Brain microvascular endothelial cell (primary cell): Measurements from ENCODE around the gene ZNF135.

Source experiments
- DNase-seq: peaks from one replicate; pipeline ENCODE4 v3.0.0-alpha.2; 2020
- H3K27ac ChIP-seq: fragments of 250-450 bp; sonication (Bioruptor Pico); 2 replicates; pipeline ENCODE4 v1.5.1; 2020; ENCODE audit warnings: mild to moderate bottlenecking, moderate library complexity
- H3K27me3 ChIP-seq: fragments of 250-450 bp; sonication (Bioruptor Pico); replicated peaks from 2 replicates; pipeline ENCODE4 v1.5.1; 2020; ENCODE audit warnings: mild to moderate bottlenecking
- H3K36me3 ChIP-seq: fragments of 250-450 bp; sonication (Bioruptor Pico); replicated peaks from 2 replicates; pipeline ENCODE4 v1.5.1; 2020; ENCODE audit warnings: mild to moderate bottlenecking
- H3K4me3 ChIP-seq: 2 replicates; pipeline ENCODE4 v1.5.1; 2011; ENCODE audit warnings: low read depth, mild to moderate bottlenecking, control low read depth, low read length, moderate library complexity
- in situ Hi-C: cut with HindIII; loops from 2 replicates; pipeline ENCODE4 v1.10.0; 2017; ENCODE audit warnings: low sequenced_read_pairs, low pct_ligation_motif_present
- TF ChIP-seq, protein P1 (sequence below): IDR thresholded peaks from 2 replicates; pipeline ENCODE4 v1.5.1; 2011; ENCODE audit warnings: low read depth, mild to moderate bottlenecking, moderate library complexity, low read length, control low read depth, inconsistent platforms; ENCODE audit errors: missing control alignments

Gene ZNF135

DNA sequence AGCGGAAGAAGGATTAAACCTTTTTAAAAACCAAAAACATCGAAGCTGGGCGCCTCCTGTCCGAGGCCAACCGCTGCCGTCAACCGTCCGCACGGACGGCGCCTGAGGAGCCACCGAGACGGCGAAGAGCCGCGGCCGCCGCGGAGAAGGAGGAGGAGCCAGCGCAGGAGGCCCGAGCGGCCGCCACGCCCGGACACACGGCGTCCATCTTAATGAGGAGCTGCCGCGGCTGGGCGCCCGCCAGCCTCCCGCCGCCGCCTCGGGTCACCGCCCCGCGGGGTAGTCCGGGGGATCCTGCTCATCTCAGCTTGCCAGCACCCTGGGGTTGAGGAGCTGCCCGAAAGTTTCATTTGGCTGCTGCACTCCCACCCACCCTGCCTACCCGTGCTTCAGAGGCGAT, 14.7 kb upstream of the ZNF135 start:
- Histone ChIP-seq H3K36me3 (no peaks in the 10 kb centered on the region), H3K4me3 (no peak overlapping the region), H3K27me3 (no peaks in the 10 kb centered on the region), H3K27ac (no peak overlapping the region)
- TF ChIP-seq, protein P1, sequence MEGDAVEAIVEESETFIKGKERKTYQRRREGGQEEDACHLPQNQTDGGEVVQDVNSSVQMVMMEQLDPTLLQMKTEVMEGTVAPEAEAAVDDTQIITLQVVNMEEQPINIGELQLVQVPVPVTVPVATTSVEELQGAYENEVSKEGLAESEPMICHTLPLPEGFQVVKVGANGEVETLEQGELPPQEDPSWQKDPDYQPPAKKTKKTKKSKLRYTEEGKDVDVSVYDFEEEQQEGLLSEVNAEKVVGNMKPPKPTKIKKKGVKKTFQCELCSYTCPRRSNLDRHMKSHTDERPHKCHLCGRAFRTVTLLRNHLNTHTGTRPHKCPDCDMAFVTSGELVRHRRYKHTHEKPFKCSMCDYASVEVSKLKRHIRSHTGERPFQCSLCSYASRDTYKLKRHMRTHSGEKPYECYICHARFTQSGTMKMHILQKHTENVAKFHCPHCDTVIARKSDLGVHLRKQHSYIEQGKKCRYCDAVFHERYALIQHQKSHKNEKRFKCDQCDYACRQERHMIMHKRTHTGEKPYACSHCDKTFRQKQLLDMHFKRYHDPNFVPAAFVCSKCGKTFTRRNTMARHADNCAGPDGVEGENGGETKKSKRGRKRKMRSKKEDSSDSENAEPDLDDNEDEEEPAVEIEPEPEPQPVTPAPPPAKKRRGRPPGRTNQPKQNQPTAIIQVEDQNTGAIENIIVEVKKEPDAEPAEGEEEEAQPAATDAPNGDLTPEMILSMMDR: no peak
- in situ Hi-C loops: no loop called here
- no peak for DNase-seq

DNA sequence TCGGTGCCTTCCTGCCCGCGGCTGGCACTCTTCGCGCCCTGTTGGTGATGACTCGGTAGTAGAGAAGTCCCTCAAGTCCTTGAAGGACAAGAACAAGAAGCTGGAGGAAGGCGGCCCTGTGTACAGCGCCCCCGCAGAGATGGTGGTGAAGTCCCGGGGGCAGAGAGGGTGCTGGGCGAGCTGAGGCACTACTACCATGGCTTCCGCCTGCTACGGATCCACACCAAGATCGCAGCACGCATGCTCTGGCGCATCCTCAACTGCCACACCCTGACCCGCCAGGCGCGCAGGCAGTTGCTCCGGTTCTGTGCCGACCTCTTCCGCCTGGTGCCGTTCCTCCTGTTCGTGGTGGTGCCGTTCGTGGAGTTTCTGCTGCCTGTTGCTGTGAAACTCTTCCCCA, 14.2 kb upstream of the ZNF135 start:
- H3K36me3 ChIP-seq: no peaks in the 10 kb centered on the region
- no peaks in the 10 kb centered on the region for H3K27me3 ChIP-seq
- TF ChIP-seq, protein P1: no peak
- in situ Hi-C loops: no loop called here
- no peak for DNase-seq
- H3K4me3 ChIP-seq: no peak overlapping the region
- H3K27ac ChIP-seq: no peak overlapping the region

DNA sequence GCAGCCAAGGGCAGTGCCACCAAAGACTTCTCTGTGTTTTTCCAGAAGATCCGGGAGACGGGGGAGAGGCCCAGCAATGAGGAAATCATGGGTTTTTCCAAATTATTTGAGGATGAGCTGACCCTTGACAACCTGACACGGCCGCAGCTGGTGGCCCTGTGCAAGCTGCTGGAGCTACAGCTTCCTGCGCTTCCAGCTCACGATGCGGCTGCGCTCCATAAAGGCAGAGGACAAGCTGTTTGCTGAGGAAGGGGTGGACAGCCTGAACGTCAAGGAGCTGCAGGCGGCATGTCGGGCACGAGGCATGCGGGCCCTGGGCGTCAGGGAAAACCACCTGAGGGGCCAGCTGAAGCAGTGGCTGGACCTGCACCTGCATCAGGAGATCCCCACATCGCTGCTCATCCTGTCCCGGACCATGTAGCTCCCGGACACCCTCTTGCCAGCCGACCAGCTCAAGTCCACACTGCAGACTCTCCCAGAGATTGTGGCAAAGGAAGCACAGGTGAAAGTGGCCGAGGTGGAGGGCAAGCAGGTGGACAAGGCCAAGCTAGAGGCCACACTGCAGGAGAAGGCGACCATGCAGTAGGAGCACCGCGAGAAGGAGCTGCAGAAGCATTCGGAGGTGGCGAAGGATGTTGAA, 13.6 kb upstream of the ZNF135 start:
- H3K36me3 ChIP-seq: no peaks in the 10 kb centered on the region
- H3K27me3 ChIP-seq: no peaks in the 10 kb centered on the region
- H3K27ac ChIP-seq: no peak overlapping the region
- in situ Hi-C loops: no loop called here
- no peak overlapping the region for H3K4me3 ChIP-seq
- DNase-seq: no peak
- TF ChIP-seq, protein P1: no peak

DNA sequence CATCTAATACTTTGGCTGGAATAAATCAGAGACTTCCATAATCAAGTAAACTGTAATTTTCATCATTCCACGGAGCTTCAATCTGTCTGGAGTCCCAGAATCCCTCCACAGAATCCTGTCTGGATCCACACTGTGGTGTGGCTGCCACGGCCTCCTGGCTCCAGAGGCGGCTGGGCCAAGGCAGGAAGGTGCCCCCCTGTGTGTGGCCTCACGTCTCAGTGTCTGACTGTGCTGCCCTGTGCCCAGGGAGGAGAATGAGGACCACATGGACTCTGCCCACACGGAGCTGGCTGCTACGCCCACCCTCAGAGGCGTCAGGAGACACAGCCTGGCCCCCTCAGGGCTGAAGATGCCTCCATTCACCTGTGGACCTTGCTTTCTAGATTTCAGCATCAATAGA, 12.2 kb upstream of the ZNF135 start:
- in situ Hi-C loops: no loop called here

DNA sequence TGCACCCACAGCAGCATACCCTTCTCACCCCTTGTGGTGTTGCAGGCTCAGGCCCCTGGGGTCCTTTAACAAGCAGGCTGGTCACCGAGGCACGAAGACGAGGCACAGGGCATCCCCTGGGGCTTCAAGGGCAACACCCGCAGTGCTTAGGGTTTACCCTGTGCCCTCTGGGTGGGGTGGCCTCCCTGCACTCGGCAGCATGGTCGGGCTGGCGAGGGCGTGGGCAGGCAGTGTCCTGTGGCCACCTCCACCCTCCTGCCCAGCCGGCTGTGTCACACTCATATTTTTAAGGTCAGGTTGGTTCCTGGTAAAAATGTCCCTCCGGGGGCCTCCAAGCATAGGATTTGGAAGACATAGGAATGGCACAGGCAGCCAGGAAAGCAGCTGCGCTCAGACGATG, 11.4 kb upstream of the ZNF135 start:
- Histone ChIP-seq H3K27me3 (no peaks in the 10 kb centered on the region), H3K27ac (no peak overlapping the region), H3K4me3 (no peak overlapping the region), H3K36me3 (no peaks in the 10 kb centered on the region)
- TF ChIP-seq, protein P1: no peak
- in situ Hi-C loops: no loop called here
- DNase-seq: no peak

More for the DNA sequence above, 12.2 kb upstream of the ZNF135 start:
- H3K27me3 ChIP-seq: no peaks in the 10 kb centered on the region
- no peak overlapping the region for H3K27ac ChIP-seq
- H3K4me3 ChIP-seq: no peak overlapping the region
- TF ChIP-seq, protein P1: no peak
- no peak for DNase-seq
- H3K36me3 ChIP-seq: no peaks in the 10 kb centered on the region

DNA sequence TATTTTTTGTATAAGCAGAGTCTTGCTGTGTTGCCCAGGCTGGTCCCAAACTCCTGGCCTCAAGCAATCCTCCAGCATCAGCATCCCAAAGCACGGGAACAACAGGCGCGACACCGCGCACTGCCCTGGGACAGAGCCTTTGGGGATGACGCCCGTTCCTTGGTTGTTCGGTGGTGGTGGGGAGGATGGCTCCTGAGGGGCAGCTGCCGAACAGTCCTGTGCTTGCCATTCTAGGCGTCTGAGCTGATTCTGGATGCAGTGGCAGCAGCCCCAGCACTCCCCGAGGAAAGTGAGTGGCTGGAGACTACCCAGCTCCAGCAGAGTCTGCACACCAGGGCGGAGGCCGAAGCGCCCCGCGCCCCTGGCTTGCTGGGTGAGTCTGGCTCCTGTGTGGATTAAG, 6.8 kb upstream of the ZNF135 start:
- Histone ChIP-seq H3K27me3 (no peaks in the 10 kb centered on the region), H3K27ac (no peak overlapping the region), H3K36me3 (no peaks in the 10 kb centered on the region), H3K4me3 (no peak overlapping the region)
- in situ Hi-C loops: no loop called here
- no peak for DNase-seq
- TF ChIP-seq, protein P1: no peak
